Frontal cortex (tissue), 4 donors: ENCODE measurements around the gene DOP1B. TPM values are rescaled to one million over a fixed set of nuclear protein-coding genes. Genes with fewer than 3 reads are reported as not detected.
A peak's percentile ranks its signal among the peaks of the same experiment; 100 is the strongest.
"Not testable (repeated sequence)": the region's sequence is repeated elsewhere in the genome, so short reads cannot be mapped to it uniquely, and the experiment has no call there.

Experiments used
- DNase-seq, 2 donors: peaks; one replicate each; pipeline ENCODE4 v3.0.0; 2012; ENCODE audit warnings: low spot score in 2 of 2
- FAIRE-seq: peaks from 2 replicates; lab custom pipeline; 2012; peaks lifted over from hg19 to GRCh38; lab: Jason Lieb, UNC
- total RNA-seq: library from RNA; depleted of rRNA; stranded (reverse); fragments of >200 nt; gene quantifications from one replicate; pipeline ENCODE4 v1.2.3, GENCODE V29; 2014
- donor health status: control.
- donor health status: control.
- donor health status: control.

DOP1B gene
- total RNA-seq, 1 donor from 2014 or later: 50.1 TPM

DNA sequence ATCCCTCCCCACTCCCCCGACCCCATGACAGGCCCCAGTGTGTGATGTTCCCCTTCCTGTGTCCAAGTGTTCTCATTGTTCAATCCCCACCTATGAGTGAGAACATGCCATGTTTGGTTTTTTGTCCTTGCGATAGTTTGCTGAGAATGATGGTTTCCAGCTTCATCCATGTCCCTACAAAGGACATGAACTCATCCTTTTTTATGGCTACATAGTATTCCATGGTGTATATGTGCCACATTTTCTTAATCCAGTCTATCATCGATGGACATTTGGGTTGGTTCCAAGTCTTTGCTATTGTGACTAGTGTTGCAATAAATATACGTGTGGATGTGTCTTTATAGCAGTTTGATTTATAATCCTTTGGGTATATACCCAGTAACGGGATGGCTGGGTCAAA lies 43.0 kb downstream of the DOP1B start:
- not testable (repeated sequence) for FAIRE-seq

GRCh38 chr21:36200081-36200561 lies 43.5 kb downstream of the DOP1B start:
- no peak for FAIRE-seq
- no peak for DNase-seq

More for the DNA sequence above, 43.0 kb downstream of the DOP1B start:
- not testable (repeated sequence) for DNase-seq

DNA sequence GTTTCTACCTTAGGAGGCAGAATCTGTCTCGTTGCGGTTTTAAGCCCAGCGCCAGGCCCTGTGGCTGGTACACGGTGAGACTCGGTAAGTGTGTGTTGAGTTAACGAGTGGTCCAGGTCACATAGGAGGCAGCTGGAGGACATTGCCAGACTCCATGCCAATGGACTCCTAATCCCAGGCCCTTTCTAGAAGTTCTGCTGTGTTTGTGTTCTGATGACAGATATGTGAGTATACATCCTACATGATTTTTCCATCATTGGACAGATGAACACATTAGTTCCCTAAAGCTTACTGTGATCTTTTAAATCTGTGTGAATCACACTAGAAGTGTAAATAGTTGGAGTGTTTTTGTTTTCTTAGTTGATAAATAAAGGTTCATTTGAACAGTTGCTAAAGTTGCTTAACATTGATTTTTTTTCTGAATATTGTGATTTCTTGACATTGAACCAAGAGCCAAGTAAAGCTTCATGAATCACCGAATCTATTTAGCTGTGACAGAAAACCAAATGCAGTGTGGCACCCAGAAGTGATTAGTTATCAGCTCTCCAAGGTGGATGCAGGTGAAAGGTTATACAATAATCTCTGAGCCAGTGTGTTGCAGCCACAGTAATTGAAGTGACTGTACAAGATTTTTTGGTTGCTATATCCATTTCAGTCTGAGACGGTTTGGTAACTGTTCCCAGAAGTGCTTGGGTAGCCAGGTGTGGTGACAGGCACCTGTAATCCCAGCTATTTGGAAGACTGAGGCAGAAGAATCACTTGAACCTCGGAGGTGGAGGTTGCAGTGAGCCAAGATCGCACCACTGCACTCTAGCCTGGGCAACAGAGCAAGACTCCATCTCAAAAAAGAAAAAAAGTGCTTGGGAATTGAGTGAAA lies 46.3 kb downstream of the DOP1B start:
- DNase-seq: no peak
- no peak for FAIRE-seq

- peak in 1 of 2 donors; percentile 35 for DNase-seq
- FAIRE-seq: no peak
Observed at GRCh38 chr21:36203603-36203889, 46.9 kb downstream of the DOP1B start.

DNA sequence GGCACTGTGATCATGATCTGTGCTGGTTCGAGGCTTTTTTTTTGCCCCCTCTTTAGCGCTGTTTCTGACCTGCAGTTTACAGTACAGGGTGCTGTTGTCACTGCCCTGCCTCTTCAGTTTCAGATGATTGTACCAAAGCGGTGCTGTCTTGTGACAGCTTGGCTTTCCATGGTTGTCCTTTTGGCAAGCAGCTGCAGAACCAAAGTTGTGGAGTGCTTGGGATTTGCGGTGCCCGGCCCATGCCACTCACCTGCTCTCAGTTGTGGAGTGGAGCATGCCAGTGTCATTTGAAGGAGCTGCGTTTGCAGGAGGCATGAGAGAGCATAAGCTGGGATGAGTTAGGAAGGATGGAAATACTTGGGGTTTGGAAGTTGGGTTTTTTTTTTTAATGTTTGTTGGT lies 48.4 kb downstream of the DOP1B start:
- FAIRE-seq: no peak
- DNase-seq: no peak

GRCh38 chr21:36205962-36206361 lies 49.3 kb downstream of the DOP1B start:
- DNase-seq (no peak), FAIRE-seq (no peak)

Other genes starting within 250 kb of the DOP1B start
- 25.3 TPM for gene SETD4, start 96.3 kb upstream of the DOP1B start, total RNA-seq
- 21.6 TPM for gene CBR1, start 86.8 kb upstream of the DOP1B start, total RNA-seq
- 1.6 TPM for gene CBR3, start 21.7 kb upstream of the DOP1B start, total RNA-seq
- gene MORC3, start 163.4 kb downstream of the DOP1B start, total RNA-seq: 135 TPM
- 1.6 TPM for gene CHAF1B, start 228.6 kb downstream of the DOP1B start, total RNA-seq